HEK293T (cell line): ENCODE measurements around the gene UTY.

Experiments
- CTCF ChIA-PET: fragments of 350-600 bp; formaldehyde crosslinking; extraction: SDS; loops from one replicate; lab custom pipeline; 2021; ENCODE audit warnings: antibody characterized with exemption, inconsistent platforms; lab: Yijun Ruan, JAX
- POLR2A ChIA-PET: fragments of 350-600 bp; formaldehyde crosslinking; extraction: SDS; loops from one replicate; lab custom pipeline; 2020; ENCODE audit warnings: antibody characterized with exemption, inconsistent platforms; lab: Yijun Ruan, JAX
- DNase-seq: peaks from one replicate; pipeline ENCODE4 v3.0.0; 2012; ENCODE audit warnings: mixed read lengths; ENCODE audit errors: extremely low spot score
- ARNT ChIP-seq: fragments of 450-650 bp; IDR thresholded peaks from 2 replicates; pipeline ENCODE4 v1.6.1; 2017; ENCODE audit warnings: mild to moderate bottlenecking
- BHLHE40 ChIP-seq: fragments of 450-650 bp; IDR thresholded peaks from 2 replicates; pipeline ENCODE4 v1.6.1; 2016; ENCODE audit warnings: mild to moderate bottlenecking, moderate library complexity, borderline replicate concordance
- CTBP1 ChIP-seq: fragments of 450-650 bp; IDR thresholded peaks from 2 replicates; pipeline ENCODE4 v1.6.1; 2016; ENCODE audit warnings: borderline replicate concordance
- FOXA1 ChIP-seq: fragments of 450-650 bp; IDR thresholded peaks from 2 replicates; pipeline ENCODE4 v1.6.1; 2016; ENCODE audit warnings: mild to moderate bottlenecking
- FOXK2 ChIP-seq: fragments of 450-650 bp; IDR thresholded peaks from 2 replicates; pipeline ENCODE4 v1.6.1; 2016; ENCODE audit warnings: mild to moderate bottlenecking
- FOXM1 ChIP-seq: fragments of 450-650 bp; IDR thresholded peaks from 2 replicates; pipeline ENCODE4 v1.6.1; 2017; ENCODE audit warnings: mild to moderate bottlenecking, borderline replicate concordance
- HDGF ChIP-seq: fragments of 450-650 bp; IDR thresholded peaks from 2 replicates; pipeline ENCODE4 v1.6.1; 2017; ENCODE audit warnings: antibody characterized with exemption, borderline replicate concordance
- L3MBTL2 ChIP-seq: fragments of 450-650 bp; conservative IDR thresholded peaks from 2 replicates; pipeline ENCODE4 v1.6.1; 2016; ENCODE audit warnings: mild to moderate bottlenecking
- LEF1 ChIP-seq: fragments of 450-650 bp; IDR thresholded peaks from 2 replicates; pipeline ENCODE4 v1.6.1; 2017; ENCODE audit warnings: mild to moderate bottlenecking, borderline replicate concordance
- NFRKB ChIP-seq: fragments of 450-650 bp; IDR thresholded peaks from 2 replicates; pipeline ENCODE4 v1.6.1; 2016; ENCODE audit warnings: mild to moderate bottlenecking, moderate library complexity
- PKNOX1 ChIP-seq: fragments of 450-650 bp; IDR thresholded peaks from 2 replicates; pipeline ENCODE4 v1.6.1; 2016
- SP1 ChIP-seq: fragments of 450-650 bp; IDR thresholded peaks from 2 replicates; pipeline ENCODE4 v1.6.1; 2017
- SUZ12 ChIP-seq: fragments of 450-650 bp; IDR thresholded peaks from 2 replicates; pipeline ENCODE4 v1.6.1; 2016; ENCODE audit warnings: mild to moderate bottlenecking
- TARDBP ChIP-seq: fragments of 450-650 bp; IDR thresholded peaks from 2 replicates; pipeline ENCODE4 v1.6.1; 2016
- ZNF384 ChIP-seq: fragments of 450-650 bp; IDR thresholded peaks from 2 replicates; pipeline ENCODE4 v1.6.1; 2016

Gene UTY

GRCh38 chrY:13429551-13429950 lies 50.3 kb downstream of the UTY start:
- TF ChIP-seq L3MBTL2 (no peak), SP1 (no peak), FOXM1 (no peak), ARNT (no peak)
- ChIA-PET POLR2A (no interaction called here), CTCF (no interaction called here)
- DNase-seq, result no peak

DNA sequence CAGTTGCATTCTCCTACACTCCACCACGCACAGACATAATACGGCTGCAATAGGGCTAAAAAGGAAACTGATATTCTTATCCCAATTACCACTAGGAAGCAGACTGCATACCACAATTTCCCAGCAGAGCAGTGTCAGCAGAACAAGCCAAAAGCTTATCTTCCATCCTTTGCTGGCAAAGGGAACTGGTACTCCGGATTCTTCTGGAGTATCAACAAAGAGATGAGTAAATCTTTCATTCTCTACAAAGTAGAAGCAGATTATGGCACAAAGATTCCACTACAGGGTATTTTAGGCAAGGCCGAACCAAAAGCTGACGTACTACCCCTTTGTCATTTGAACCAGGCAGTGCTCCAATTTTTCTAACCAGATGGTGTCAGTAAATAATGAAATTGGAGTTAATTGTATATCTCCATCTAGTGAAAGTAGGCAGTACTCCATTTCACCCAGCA lies 56.5 kb downstream of the UTY start:
- DNase-seq, result no peak
- no peak for TF ChIP-seq TARDBP
- TF ChIP-seq PKNOX1, result no peak
- TF ChIP-seq HDGF, result no peak
- POLR2A ChIA-PET, result no interaction called here
- CTCF ChIA-PET, result no interaction called here

GRCh38 chrY:13416869-13417661 lies 62.8 kb downstream of the UTY start:
- TF ChIP-seq TARDBP (no peak), NFRKB (no peak), FOXM1 (no peak), SUZ12 (no peak), CTBP1 (no peak), FOXK2 (no peak), BHLHE40 (no peak), ZNF384 (no peak), PKNOX1 (no peak), SP1 (no peak)
- ChIA-PET CTCF (no interaction called here), POLR2A (no interaction called here)
- DNase-seq, result no peak

DNA sequence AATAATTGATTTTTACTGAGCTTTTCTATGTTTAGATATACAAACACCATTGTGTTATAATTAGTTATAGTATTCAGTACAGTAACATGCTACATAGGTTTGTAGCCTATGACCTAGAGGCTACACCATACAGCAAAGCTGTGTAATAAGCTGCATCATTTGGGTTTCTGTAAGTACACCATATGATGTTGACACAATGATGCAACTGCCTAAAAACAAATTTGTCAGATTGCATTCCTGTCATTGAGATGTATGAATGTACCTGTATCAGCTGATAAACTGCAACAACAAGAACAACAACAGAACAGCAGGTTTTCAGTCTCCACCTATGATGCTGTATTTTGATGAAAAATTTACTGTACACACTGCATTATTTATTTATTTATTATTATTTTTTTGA lies 64.3 kb downstream of the UTY start:
- DNase-seq, result no peak
- ChIA-PET CTCF (no interaction called here), POLR2A (no interaction called here)
- no peak for TF ChIP-seq SP1
- no peak for TF ChIP-seq BHLHE40
- TF ChIP-seq L3MBTL2, result no peak
- TF ChIP-seq NFRKB, result no peak
- TF ChIP-seq FOXA1, result no peak
- no peak for TF ChIP-seq PKNOX1
- TF ChIP-seq ARNT, result no peak
- TF ChIP-seq FOXK2, result no peak
- no peak for TF ChIP-seq CTBP1
- TF ChIP-seq ZNF384, result no peak
- TF ChIP-seq HDGF, result no peak
- TF ChIP-seq TARDBP, result no peak
- TF ChIP-seq SUZ12, result no peak
- TF ChIP-seq LEF1, result no peak
- TF ChIP-seq FOXM1, result no peak

GRCh38 chrY:13398876-13399275 lies 81.0 kb downstream of the UTY start:
- no peak for DNase-seq
- CTCF ChIA-PET, result no interaction called here
- TF ChIP-seq SUZ12, result no peak
- TF ChIP-seq SP1, result no peak
- TF ChIP-seq ZNF384, result no peak
- POLR2A ChIA-PET, result no interaction called here

GRCh38 chrY:13381110-13381683 lies 98.6 kb downstream of the UTY start:
- DNase-seq, result no peak
- POLR2A ChIA-PET, result no interaction called here
- CTCF ChIA-PET, result no interaction called here
- TF ChIP-seq SP1 (no peak), FOXM1 (no peak), TARDBP (no peak)

DNA sequence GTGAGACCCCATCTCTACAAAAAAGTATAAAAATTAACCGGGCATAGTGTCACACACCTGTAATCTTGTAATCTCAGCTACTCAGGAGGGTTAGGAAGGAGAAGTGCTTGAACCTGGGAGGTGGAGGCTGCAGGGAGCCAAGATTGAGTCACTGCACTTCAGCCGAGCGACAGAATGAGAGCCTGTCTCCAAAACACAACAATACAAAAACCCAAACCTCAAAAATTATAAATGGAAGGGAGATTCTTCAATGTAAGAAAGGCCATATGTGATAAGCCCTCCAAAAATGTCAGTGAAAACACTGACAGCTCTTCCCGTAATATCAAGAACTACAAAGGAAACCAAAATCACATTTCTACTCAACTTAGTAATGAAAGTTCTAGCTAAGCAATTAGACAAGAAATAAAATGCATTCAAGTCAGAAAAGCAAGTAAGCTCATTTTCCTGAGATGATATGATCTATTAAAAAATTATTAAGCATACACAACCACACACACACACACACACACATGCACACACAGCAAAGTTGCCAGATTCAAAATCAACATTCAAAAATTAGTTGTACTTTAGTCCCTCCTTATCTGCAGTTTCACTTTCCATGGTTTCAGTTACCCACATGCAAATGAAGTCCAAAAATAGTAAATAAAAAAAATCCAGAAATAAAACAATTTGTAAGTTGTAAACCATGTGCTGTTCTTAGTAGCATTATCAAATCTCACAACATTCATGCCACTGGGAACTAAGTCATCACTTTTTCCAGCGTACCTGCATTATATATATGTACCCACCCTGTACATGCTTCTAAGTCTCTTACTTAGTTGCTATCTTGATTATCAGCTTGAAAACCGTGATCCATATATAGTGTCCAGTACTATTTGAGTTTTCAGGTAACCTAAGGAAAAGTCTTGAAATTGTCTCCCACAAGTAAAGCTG lies 108.7 kb downstream of the UTY start:
- ChIA-PET CTCF (no interaction called here), POLR2A (no interaction called here)
- TF ChIP-seq PKNOX1, result no peak
- no peak for TF ChIP-seq NFRKB
- TF ChIP-seq HDGF, result no peak
- TF ChIP-seq LEF1, result no peak
- no peak for TF ChIP-seq TARDBP
- no peak for TF ChIP-seq ARNT
- TF ChIP-seq ZNF384, result no peak
- no peak for TF ChIP-seq SUZ12
- TF ChIP-seq FOXK2, result no peak
- TF ChIP-seq BHLHE40, result no peak
- TF ChIP-seq L3MBTL2, result no peak
- no peak for TF ChIP-seq FOXA1
- TF ChIP-seq FOXM1, result no peak
- no peak for DNase-seq
